NCI-H2227 treated with DMSO at 0.1 percent for 48 hours (cell line): ENCODE measurements around the gene COX7A2.

ENCODE experiments used
- DNase-seq: peaks from one replicate; lab custom pipeline; 2025; lab: John Stamatoyannopoulos, UW

Gene COX7A2

DNA sequence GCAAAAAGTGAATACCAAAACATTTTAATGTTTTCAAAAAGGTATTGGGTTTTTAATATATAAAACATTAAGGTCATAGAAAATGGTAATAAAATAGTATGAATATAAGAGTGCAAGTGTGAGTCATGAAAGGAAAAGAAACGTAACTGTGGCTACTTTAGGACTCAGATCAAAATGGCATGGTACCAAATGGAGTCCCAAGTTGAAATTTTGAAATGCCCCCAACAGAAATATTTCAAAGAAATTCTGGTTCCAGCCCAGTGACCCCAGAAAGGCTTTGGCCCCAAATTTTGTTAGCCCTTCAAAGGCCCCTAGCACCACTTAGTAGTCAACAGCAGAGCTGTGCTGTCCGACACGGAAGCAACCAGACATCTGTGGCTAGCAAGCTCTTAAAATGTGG, 43.7 kb downstream of the COX7A2 start:
- DNase-seq, result no peak

- DNase-seq, result no peak
These were observed 47.4 kb downstream of the COX7A2 start for GRCh38 chr6:75196081-75196687.

- no peak for DNase-seq
These were observed 55.2 kb downstream of the COX7A2 start for GRCh38 chr6:75188221-75188925.
